ENCODE measurements around the gene PHF24.

- no peak for TF ChIP-seq POLR2A (IDR thresholded peaks at IDR 0.05)
- TF ChIP-seq, protein P1, sequence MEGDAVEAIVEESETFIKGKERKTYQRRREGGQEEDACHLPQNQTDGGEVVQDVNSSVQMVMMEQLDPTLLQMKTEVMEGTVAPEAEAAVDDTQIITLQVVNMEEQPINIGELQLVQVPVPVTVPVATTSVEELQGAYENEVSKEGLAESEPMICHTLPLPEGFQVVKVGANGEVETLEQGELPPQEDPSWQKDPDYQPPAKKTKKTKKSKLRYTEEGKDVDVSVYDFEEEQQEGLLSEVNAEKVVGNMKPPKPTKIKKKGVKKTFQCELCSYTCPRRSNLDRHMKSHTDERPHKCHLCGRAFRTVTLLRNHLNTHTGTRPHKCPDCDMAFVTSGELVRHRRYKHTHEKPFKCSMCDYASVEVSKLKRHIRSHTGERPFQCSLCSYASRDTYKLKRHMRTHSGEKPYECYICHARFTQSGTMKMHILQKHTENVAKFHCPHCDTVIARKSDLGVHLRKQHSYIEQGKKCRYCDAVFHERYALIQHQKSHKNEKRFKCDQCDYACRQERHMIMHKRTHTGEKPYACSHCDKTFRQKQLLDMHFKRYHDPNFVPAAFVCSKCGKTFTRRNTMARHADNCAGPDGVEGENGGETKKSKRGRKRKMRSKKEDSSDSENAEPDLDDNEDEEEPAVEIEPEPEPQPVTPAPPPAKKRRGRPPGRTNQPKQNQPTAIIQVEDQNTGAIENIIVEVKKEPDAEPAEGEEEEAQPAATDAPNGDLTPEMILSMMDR (IDR thresholded peaks at IDR 0.05) = no peak
These were observed 412 bp downstream of the PHF24 start for GRCh38 chr9:34958411-34958982.
